Measurements from ENCODE around the gene FXR2. TPM values are rescaled to one million over a fixed set of nuclear protein-coding genes. Genes with fewer than 3 reads are reported as not detected.
"Not testable (repeated sequence)": the region's sequence is repeated elsewhere in the genome, so short reads cannot be mapped to it uniquely, and the experiment has no call there.

The FXR2 gene
- total RNA-seq, 1 donor from 2014 or later: 44.2 TPM

- Mint-ChIP-seq H3K9me3 (no peaks in the 10 kb centered on the region), H3K27ac (peak overlapping the region; percentile 92), H3K36me3 (peaks cover 4% of the 10 kb centered on the region), H3K4me3 (peak overlapping the region; percentile 94), H3K27me3 (no peaks in the 10 kb centered on the region), H3K4me1 (ENCODE audit: unreplicated experiment) (peaks cover 5% of the 10 kb centered on the region)
- no peak for TF ChIP-seq CTCF (conservative IDR thresholded peaks at IDR 0.05)
- DNase-seq (ENCODE audit: extremely low spot score, unreplicated experiment): no peak
Observed at GRCh38 chr17:7626956-7627249, 12.2 kb upstream of the FXR2 start.

- no peak for DNase-seq (ENCODE audit: extremely low spot score, unreplicated experiment)
- H3K27me3 Mint-ChIP-seq: no peaks in the 10 kb centered on the region
- no peak for TF ChIP-seq CTCF (conservative IDR thresholded peaks at IDR 0.05)
- H3K9me3 Mint-ChIP-seq: no peaks in the 10 kb centered on the region
- peaks cover 4% of the 10 kb centered on the region for H3K36me3 Mint-ChIP-seq
- peak overlapping the region; percentile 94 for H3K4me3 Mint-ChIP-seq
- H3K4me1 Mint-ChIP-seq (ENCODE audit: unreplicated experiment): peaks cover 5% of the 10 kb centered on the region
- no peak overlapping the region for H3K27ac Mint-ChIP-seq
Observed at GRCh38 chr17:7626307-7626706, 11.6 kb upstream of the FXR2 start.

GRCh38 chr17:7625749-7626148 lies 11.1 kb upstream of the FXR2 start:
- H3K4me1 Mint-ChIP-seq (ENCODE audit: unreplicated experiment); DNase-seq (ENCODE audit: extremely low spot score, unreplicated experiment); H3K9me3 Mint-ChIP-seq; H3K27ac Mint-ChIP-seq; H3K27me3 Mint-ChIP-seq; H3K36me3 Mint-ChIP-seq: not testable (repeated sequence)
- H3K4me3 Mint-ChIP-seq: peak overlapping the region; percentile 25

- Mint-ChIP-seq H3K27me3 (no peaks in the 10 kb centered on the region), H3K36me3 (peaks cover 4% of the 10 kb centered on the region), H3K27ac (no peak overlapping the region), H3K4me3 (no peak overlapping the region), H3K9me3 (no peaks in the 10 kb centered on the region), H3K4me1 (ENCODE audit: unreplicated experiment) (peaks cover 5% of the 10 kb centered on the region)
- TF ChIP-seq CTCF (conservative IDR thresholded peaks at IDR 0.05): no peak
- no peak for DNase-seq (ENCODE audit: extremely low spot score, unreplicated experiment)
Observed at GRCh38 chr17:7623661-7624060, 9.0 kb upstream of the FXR2 start.

GRCh38 chr17:7620835-7621234 lies 6.1 kb upstream of the FXR2 start:
- H3K4me3 Mint-ChIP-seq: no peak overlapping the region
- H3K36me3 Mint-ChIP-seq: no peaks in the 10 kb centered on the region
- no peaks in the 10 kb centered on the region for H3K27me3 Mint-ChIP-seq
- no peak for DNase-seq (ENCODE audit: extremely low spot score, unreplicated experiment)
- no peaks in the 10 kb centered on the region for H3K9me3 Mint-ChIP-seq
- TF ChIP-seq CTCF (conservative IDR thresholded peaks at IDR 0.05): no peak
- no peaks in the 10 kb centered on the region for H3K4me1 Mint-ChIP-seq (ENCODE audit: unreplicated experiment)
- no peak overlapping the region for H3K27ac Mint-ChIP-seq

GRCh38 chr17:7618608-7619007 lies 3.9 kb upstream of the FXR2 start:
- H3K27ac Mint-ChIP-seq: no peak overlapping the region
- no peak overlapping the region for H3K4me3 Mint-ChIP-seq
- H3K9me3 Mint-ChIP-seq: no peaks in the 10 kb centered on the region
- H3K36me3 Mint-ChIP-seq: no peaks in the 10 kb centered on the region
- TF ChIP-seq CTCF (conservative IDR thresholded peaks at IDR 0.05): no peak
- no peak for DNase-seq (ENCODE audit: extremely low spot score, unreplicated experiment)
- H3K4me1 Mint-ChIP-seq (ENCODE audit: unreplicated experiment): peaks cover 3% of the 10 kb centered on the region
- H3K27me3 Mint-ChIP-seq: no peaks in the 10 kb centered on the region

Measured in type B pancreatic cell (in vitro differentiated cells).